Measurements from ENCODE around the gene TMEM91. TPM values are rescaled to one million over a fixed set of nuclear protein-coding genes. Genes with fewer than 3 reads are reported as not detected.
"Not testable (repeated sequence)": the region's sequence is repeated elsewhere in the genome, so short reads cannot be mapped to it uniquely, and the experiment has no call there.

The TMEM91 gene
- total and polyA plus RNA-seq, 2 of the 8 experiments (the other 6 are each of a cell fraction or from before 2014, with no cell fraction given): 5.3 to 7.4 TPM

GRCh38 chr19:41371119-41371518, 5.2 kb upstream of the TMEM91 start:
- H3K27me3 ChIP-seq (replicated peaks in 1 of 4; ENCODE audit: control insufficient read depth in 3 of 4, extremely low read depth in 1 of 4, insufficient read depth in 3 of 4, low read length in 3 of 4); H2BK20ac ChIP-seq (ENCODE audit: low read length); H3K9me3 ChIP-seq (ENCODE audit: insufficient read depth in 2 of 2, low read depth in 1 of 2, low read length in 1 of 2); FAIRE-seq; H4K5ac ChIP-seq (ENCODE audit: insufficient read length, low read depth, low read length); H2BK120ac ChIP-seq (replicated peaks; ENCODE audit: low read depth, low read length); H4K20me1 ChIP-seq (replicated peaks in 1 of 2; ENCODE audit: control insufficient read depth in 1 of 2, insufficient read depth in 2 of 2, low read length in 2 of 2); H3K4ac ChIP-seq (replicated peaks; ENCODE audit: insufficient read length, low read depth, low read length); H2BK12ac ChIP-seq (ENCODE audit: low read depth, low read length); H3K79me2 ChIP-seq (ENCODE audit: control insufficient read depth in 1 of 2, insufficient read depth in 2 of 2, low read length in 2 of 2); DNase-seq (ENCODE audit: low read depth in 1 of 2, low spot score in 2 of 2); H3K23ac ChIP-seq (ENCODE audit: insufficient read length); H3K9ac ChIP-seq (replicated peaks in 1 of 4; ENCODE audit: extremely low read depth in 1 of 4, low read depth in 3 of 4, low read length in 3 of 4); H2AFZ ChIP-seq (ENCODE audit: low read length); H3K23me2 ChIP-seq (ENCODE audit: low read depth, low read length); H3K36me3 ChIP-seq (ENCODE audit: control insufficient read depth in 2 of 4, insufficient read depth in 4 of 4, low read length in 3 of 4); H3K4me3 ChIP-seq (ENCODE audit: extremely low read depth in 1 of 4, insufficient read depth in 2 of 4, low read depth in 3 of 4, low read length in 4 of 4); H3K4me1 ChIP-seq (replicated peaks in 1 of 4; ENCODE audit: control insufficient read depth in 3 of 4, insufficient read depth in 4 of 4, low read length in 3 of 4); H3K56ac ChIP-seq (replicated peaks; ENCODE audit: insufficient read length, low read depth, low read length); H3K4me2 ChIP-seq (ENCODE audit: insufficient read depth in 1 of 2, low read depth in 2 of 2, low read length in 2 of 2); H3K79me1 ChIP-seq (ENCODE audit: low read depth, low read length); H4K91ac ChIP-seq (replicated peaks; ENCODE audit: insufficient read length, low read length); H2BK5ac ChIP-seq (ENCODE audit: low read depth, low read length); POLR2A ChIA-PET (ENCODE audit: partially characterized antibody); H3K18ac ChIP-seq (ENCODE audit: extremely low read depth, low read length); H4K8ac ChIP-seq (ENCODE audit: extremely low read depth, insufficient read depth, low read length); H3K27ac ChIP-seq (ENCODE audit: low read depth, low read length); H3K14ac ChIP-seq (ENCODE audit: insufficient read length); H2BK15ac ChIP-seq (ENCODE audit: low read length); H2AK5ac ChIP-seq (ENCODE audit: low read depth, low read length): not testable (repeated sequence)
- CTCF ChIA-PET (ENCODE audit: partially characterized antibody): interaction anchor here (0.7 to 3.0 kb wide), 7 partner anchors 15 to 565 kb away, joined by 3 to 11 read pairs (median 3); no protein-coding TSS in a partner anchor
- WGBS, 2 experiments (ENCODE audit: extremely low coverage in 1 of 2, insufficient coverage in 1 of 2, insufficient read length in 1 of 2, insufficient replicate concordance in 2 of 2, low coverage in 1 of 2, low lambda C conversion rate in 2 of 2, missing lambda C conversion rate in 1 of 2): 92% methylated on average over 5 of the region's 5 CpGs; no CpG with 5 or more reads in 1 of the 2 experiments

All from H1 (cell line).